ENCODE results near the gene TASOR2. TPM values are rescaled to one million over a fixed set of nuclear protein-coding genes. Genes with fewer than 3 reads are reported as not detected.

Gene TASOR2
- polyA plus RNA-seq, 1 experiment: 27.1 TPM

DNA sequence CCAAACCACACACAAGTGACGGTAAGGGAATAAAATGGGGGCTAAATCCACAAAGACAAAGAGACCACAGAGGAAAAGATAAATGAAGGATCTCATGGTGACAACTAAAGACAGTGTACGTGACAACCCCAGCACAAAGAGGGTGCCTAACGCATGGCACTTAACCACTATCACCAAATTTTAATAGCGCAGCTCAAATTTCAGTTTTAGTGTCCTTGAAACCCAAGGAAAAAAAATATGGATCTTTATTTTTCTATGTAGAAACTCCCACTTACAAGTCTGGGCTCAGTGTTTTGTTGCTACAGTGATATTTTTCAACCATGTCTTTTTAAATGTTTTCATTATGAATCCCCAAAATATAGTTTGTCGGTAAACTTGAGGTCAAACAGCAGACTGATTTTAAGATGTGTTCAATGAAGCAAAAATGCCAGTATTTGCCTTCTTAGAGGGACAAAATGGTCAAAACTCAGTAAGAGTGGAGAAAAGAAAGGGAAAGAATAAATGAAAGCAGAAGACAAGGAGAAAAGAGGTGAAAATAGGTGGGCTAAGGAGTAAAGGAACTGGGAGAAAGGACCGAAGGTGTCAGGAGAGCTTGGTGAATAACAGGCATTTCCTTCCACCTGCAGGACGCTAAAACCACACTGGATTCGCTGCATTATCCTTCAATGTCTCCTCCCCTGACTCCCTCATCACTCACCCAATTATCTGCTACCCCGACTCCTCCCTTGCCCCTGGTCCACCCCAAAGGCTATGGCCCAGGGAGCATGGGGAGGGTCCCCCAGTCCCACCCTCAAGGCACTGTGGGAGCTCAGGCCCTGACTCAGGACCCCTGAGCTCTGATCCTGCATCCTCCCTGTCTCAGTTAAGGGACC is 21.7 kb upstream of the TASOR2 start:
- POLR2A ChIA-PET: no interaction called here
- no peak for TF ChIP-seq CTCF (IDR thresholded peaks at IDR 0.05; ENCODE audit: insufficient read depth, low read depth, low read length)
- CTCF ChIA-PET: interaction anchor here (0.7 to 1.6 kb wide), 2 partner anchors 21 to 40 kb away, joined by 3 to 6 read pairs; no protein-coding TSS in a partner anchor

GRCh38 chr10:5663692-5664427 is 20.8 kb upstream of the TASOR2 start:
- no peaks in the 10 kb centered on the region for H3K36me3 ChIP-seq (ENCODE audit: control insufficient read depth, insufficient read depth, low read length)
- CTCF ChIA-PET: interaction anchor here (0.9 to 1.6 kb wide), 2 partner anchors 41 to 359 kb away, joined by 3 to 6 read pairs; no protein-coding TSS in a partner anchor
- no peak for DNase-seq (ENCODE audit: low read depth)
- TF ChIP-seq CTCF (IDR thresholded peaks at IDR 0.05; ENCODE audit: insufficient read depth, low read depth, low read length): no peak
- POLR2A ChIA-PET: no interaction called here
- H3K4me3 ChIP-seq (ENCODE audit: low read depth, low read length): no peak overlapping the region
- no peaks in the 10 kb centered on the region for H3K27me3 ChIP-seq (ENCODE audit: control insufficient read depth, insufficient read depth, low read length)

More for the DNA sequence above, 21.7 kb upstream of the TASOR2 start:
- H3K4me3 ChIP-seq (ENCODE audit: low read depth, low read length): no peak overlapping the region
- no peaks in the 10 kb centered on the region for H3K36me3 ChIP-seq (ENCODE audit: control insufficient read depth, insufficient read depth, low read length)
- H3K27me3 ChIP-seq (ENCODE audit: control insufficient read depth, insufficient read depth, low read length): no peaks in the 10 kb centered on the region
- DNase-seq (ENCODE audit: low read depth): no peak

DNA sequence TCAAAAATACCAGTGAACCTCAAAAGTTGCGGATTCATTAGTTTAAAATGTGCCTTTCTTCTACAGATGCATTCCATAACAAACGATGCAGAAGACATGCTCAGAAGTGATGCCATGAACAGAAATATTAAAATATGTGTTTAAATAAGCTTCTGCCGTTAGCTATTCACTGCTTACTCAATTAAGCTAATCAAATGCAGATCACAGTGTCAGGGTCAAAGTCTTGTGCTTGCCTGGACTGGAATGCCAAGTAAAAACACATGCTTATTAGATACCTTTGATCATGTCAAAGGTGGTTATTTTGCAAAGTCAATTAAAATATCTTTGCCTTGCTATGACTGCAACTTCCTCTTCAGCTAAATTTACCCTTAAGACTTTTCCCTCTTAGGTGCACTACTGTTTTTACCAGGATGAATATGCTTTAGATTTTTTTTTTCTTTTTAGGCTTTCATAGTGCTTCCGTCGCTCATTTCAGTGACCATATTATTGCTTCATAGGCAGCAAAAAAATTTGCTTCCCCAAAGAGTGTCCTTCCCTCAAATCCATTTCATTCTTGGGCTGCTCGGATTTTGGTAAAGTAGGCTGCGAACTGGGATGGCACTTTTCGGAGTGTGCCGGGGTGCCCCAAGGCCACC is 19.1 kb upstream of the TASOR2 start:
- Histone ChIP-seq H3K27me3 (ENCODE audit: control insufficient read depth, insufficient read depth, low read length) (no peaks in the 10 kb centered on the region; the same call in 1 of the 2 replicates), H3K36me3 (ENCODE audit: control insufficient read depth, insufficient read depth, low read length) (no peaks in the 10 kb centered on the region), H3K4me3 (ENCODE audit: low read depth, low read length) (peak overlapping the region; percentile 64)
- DNase-seq (ENCODE audit: low read depth): no peak
- no peak for TF ChIP-seq CTCF (IDR thresholded peaks at IDR 0.05; ENCODE audit: insufficient read depth, low read depth, low read length)
- CTCF ChIA-PET: interaction anchor here (0.6 to 1.1 kb wide), 4 partner anchors 12 to 310 kb away, joined by 3 to 4 read pairs (median 4); partner anchors contain the start of gene TASOR2
- POLR2A ChIA-PET: no interaction called here

DNA sequence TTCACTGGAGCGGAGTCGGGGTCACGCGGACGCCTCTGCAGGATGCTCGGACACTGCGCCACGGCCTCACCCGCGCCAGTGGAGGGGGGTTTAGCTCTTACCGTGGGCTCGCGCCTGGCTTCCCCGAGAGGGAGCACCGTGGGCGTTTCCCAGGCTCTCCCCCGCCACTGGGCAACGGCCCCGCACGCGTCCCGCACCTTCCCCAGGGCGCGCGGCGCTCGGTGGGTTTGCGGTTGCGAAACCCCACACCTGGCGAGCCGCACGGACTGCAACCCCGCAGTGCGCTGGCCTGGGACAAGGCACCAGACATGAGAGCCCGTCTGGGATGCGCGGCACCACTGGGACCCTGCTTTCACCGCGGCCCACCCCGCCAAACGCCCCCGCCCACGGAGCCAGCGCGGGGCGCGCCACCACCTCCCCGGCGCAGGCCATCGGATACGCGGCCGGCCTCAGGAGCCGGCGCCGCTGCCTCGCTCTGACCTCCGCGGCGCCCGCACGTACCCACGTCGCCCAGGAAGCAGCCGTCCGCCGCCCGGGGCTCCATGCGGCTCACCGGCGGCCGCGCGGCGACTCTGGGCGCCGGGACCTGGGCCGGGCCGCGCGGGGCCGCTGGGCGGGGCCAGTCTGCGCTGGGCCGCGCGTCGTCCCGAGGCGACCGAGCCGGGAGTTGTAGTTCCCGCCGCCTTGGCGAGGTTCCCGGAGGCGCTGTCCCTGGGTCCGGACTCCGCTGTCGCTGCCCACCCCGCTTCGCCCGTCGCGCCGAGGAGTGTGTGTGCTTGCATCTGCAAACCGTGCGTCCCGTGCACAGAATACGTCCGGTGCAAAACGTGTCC is 18.4 kb upstream of the TASOR2 start, which contains the start of gene ASB13:
Gene ASB13 (minus strand): TSS at position 588 of the 833 bp plus-strand sequence. CDS start 44 bp downstream, at position 544.
- POLR2A ChIA-PET: no interaction called here
- Histone ChIP-seq H3K36me3 (ENCODE audit: control insufficient read depth, insufficient read depth, low read length) (no peaks in the 10 kb centered on the region), H3K27me3 (ENCODE audit: control insufficient read depth, insufficient read depth, low read length) (no peaks in the 10 kb centered on the region; the same call in 1 of the 2 replicates), H3K4me3 (ENCODE audit: low read depth, low read length) (peak within 1 kb of the TSS; percentile 64)
- DNase-seq (ENCODE audit: low read depth): no peak
- CTCF ChIA-PET: interaction anchor here (1.1 to 1.3 kb wide), 2 partner anchors 12 to 14 kb away, joined by 4 to 5 read pairs; no protein-coding TSS in a partner anchor
- TF ChIP-seq CTCF (IDR thresholded peaks at IDR 0.05; ENCODE audit: insufficient read depth, low read depth, low read length): no peak
